ENCODE measurements around the gene CNGB1.
"Not testable (repeated sequence)": the region's sequence is repeated elsewhere in the genome, so short reads cannot be mapped to it uniquely, and the experiment has no call there.

The CNGB1 gene

GRCh38 chr16:57923418-57923817 is 47.5 kb downstream of the CNGB1 start:
- no peak for DNase-seq

DNA sequence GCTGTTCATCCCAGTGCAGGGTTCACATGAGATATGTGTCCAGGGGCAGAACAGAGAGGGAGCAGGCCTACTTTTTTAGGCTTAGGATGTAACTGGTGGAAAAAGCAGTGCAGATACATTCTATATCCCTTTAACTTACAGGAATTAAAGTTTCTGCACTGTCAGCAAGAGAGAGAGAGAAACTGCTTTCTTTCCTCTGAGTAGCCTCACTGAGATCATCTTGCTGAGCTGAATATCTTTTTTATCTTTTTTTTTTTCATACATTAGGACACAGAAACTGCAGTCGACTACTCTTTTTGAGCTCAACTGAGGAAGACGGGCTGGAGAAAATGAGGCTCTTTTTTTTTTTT is 50.1 kb downstream of the CNGB1 start:
- DNase-seq = no peak

DNA sequence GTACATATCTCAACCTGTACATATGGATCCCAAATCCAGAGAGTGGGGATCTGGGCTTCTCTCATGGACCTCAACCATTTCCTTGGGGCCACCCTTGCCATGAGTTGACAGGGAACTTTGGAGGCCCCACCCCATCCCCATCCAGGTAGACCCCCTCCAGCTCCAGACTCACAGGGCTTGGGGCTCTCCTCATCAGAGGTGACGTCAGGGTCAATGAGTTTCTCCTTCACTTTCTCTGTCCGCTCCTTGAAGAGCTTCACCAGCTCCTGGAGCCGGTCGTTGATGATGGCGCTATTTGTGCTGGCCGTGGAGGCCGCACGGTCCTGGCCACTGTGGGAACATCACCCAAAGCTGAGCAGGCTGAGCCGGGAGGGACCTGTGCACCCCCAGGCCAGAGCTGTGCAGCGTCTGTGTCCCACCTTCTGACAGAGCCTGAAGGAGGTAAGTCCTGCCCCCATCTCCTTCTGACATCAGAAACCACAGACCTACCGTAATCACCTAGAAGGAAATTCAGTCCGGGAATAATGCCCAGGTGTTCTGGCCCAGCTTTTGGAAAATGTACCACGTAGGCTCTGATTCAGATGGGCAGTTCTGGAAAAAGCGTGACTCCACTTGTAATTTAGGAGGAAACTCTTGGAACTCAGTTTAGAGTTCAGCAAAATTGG is 50.6 kb downstream of the CNGB1 start:
- no peak for DNase-seq

GRCh38 chr16:57918994-57919393 is 51.9 kb downstream of the CNGB1 start:
- no peak for DNase-seq

DNA sequence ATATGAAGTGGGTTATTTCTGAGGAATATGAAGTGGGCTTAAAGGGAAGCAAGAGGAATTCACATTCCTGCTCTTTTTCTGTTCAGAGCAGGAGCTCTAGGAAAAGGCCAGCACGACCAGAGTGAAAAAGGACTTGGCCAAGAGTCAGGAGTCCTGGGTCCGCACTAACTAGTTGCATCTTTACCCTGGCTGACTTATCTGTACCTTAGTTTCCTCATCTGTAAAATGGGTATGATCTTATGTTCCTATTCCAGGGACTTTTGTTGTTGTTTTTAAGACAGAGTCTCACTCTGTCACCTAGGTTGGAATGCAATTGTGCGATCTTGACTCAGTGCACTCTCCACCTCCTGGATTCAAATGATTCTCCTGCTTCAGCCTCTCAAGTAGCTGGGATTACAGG is 52.5 kb downstream of the CNGB1 start:
- no peak for DNase-seq

DNA sequence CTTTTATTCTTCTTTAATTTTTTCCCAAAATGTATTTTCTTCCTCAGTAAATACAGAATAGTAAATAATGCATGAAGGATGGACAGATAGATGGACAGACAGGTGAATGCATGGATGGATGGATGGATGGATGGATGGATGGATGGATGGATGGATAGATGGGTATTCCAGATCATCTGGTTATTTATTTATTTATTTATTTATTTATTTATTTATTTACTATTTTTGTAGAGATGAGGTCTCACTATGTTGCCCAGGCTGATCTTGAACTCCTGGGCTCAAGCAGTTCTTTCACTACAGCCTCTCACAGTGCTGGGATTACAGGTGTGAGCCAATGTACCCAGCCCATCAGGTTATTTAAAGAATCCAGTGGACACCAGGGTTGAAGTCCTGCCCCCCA is 53.0 kb downstream of the CNGB1 start:
- not testable (repeated sequence) for DNase-seq

DNA sequence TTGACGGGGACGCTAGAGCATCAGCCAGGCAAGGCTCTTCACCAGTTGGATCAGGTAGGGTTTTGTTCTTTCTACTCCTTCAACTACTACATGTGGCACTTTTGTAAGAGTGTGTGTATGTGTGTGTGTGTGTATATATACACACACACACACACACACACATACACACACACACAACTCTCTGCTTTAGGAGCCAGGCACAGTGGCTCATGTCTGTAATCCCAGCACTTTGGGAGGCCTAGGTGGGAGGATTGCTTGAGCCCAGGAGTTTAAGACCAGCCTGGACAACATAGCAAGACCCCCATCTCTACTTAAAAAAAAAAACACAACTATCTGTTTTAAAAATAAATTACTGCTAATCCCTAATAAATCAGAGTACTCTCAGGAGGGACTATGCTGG is 53.4 kb downstream of the CNGB1 start:
- not testable (repeated sequence) for DNase-seq

GRCh38 chr16:57916735-57917438 is 54.0 kb downstream of the CNGB1 start:
- DNase-seq = no peak

- no peak for DNase-seq
These were observed 55.0 kb downstream of the CNGB1 start for GRCh38 chr16:57915811-57916488.

GRCh38 chr16:57915267-57915666 is 55.7 kb downstream of the CNGB1 start:
- DNase-seq = no peak

GRCh38 chr16:57914244-57915173 is 56.4 kb downstream of the CNGB1 start:
- no peak for DNase-seq

DNA sequence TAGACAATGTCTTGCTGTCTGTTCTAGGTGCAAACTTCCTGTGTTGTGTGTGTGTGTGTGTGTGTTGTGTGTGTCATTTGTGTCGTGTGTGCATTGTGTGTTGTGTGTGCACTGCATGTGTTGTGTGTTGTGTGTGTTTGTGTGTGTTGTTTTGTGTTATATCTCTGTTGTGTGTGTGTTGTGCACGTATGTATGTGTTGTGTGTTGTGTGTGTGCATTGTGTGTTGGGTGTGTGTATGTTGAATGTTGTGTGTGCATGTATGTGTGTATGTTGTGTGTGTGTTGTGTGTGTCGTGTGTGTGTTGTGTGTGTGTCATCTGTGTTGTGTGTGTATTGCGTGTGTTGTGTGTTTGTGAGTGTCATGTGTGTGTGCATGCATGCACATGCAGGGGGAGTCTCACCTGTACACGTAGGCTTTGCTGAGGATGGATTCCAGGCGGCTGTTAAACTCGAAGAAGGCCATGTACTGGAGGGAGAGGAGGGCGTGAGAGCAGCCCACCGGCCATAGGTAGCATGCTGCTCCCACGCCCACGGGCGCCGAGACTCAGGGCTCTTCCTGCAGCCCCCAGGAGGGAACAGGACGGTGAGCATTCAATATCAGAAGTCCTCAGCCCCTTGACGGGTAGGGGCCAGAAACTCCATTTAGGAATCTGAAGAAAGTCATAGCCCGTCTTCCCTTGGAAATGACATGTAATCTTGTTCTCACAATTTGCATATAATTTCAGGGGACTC is 58.2 kb downstream of the CNGB1 start:
- DNase-seq = no peak

DNA sequence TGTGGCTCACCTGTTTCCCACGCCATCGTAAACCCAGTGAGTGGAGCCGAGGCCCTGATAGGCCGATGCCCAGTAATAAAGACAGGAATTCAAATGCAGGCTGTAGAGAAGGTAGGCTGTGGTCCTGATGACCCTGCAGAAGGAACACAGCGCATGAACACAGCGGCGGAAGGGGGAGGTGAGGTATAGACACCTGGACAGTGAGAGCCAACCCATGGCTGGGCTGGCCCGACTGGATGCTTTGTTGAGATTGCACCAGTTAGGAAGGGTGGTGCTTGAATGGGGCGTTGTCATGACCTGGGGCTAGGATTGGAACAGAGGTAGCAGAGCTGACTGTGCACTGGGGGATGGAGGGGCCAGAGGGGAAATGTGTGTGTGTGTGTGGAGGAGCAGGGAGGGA is 59.2 kb downstream of the CNGB1 start:
- no peak for DNase-seq

- no peak for DNase-seq
These were observed 60.2 kb downstream of the CNGB1 start for GRCh38 chr16:57910696-57911095.

GRCh38 chr16:57908409-57908987 is 62.4 kb downstream of the CNGB1 start:
- no peak for DNase-seq

- DNase-seq = peak; percentile 6 to 10
These were observed 64.3 kb downstream of the CNGB1 start for GRCh38 chr16:57906382-57907316.

DNA sequence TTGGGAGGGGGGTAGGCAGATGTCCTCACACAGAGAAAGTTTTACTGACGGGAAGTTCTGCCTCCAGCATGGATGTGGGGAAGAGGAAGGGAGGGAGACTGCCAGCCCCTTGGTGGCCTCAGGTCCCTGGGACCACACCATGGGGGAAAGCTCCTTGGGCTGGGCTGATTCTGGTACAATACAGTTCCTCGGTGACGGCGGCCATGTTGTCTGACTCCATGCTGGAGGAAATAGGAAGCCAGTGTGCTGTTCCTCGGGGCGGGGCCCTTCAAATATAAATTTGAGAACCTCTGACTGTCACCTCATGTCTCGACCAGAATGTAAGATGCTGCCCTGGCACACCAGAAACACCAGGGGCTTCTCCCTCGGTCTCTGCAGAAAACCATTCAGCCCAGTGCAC is 66.8 kb downstream of the CNGB1 start:
- DNase-seq = no peak

GRCh38 chr16:57903656-57904055 is 67.3 kb downstream of the CNGB1 start:
- no peak for DNase-seq

DNA sequence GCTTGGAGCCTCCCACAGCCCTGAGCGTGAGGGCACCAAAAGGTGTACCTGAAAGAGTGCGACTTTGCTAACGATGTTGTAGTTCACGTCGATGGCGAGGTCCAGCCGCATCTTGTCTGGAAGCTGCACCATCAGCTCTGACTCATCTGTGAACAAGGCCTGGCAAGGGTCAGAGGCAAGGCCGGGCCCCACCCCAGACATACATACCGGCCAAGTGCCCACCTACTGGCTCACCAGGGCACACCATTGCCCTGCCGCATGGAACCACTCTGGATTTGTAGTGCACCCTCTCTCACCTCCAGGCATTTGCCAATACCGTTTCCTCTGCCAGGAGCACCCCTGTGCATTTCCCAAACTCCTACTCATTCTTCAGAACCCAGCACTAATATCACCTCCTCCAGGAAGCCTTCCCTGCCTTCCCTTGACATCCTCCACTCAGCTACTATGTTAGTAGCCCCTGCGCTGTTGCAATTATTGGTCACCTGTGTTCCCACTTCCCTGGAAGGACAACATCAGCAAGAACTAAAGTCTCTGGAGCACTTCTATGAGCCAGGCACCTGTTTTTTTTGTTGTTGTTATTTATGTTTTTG is 69.4 kb downstream of the CNGB1 start:
- no peak for DNase-seq

- no peak for DNase-seq
These were observed 70.0 kb downstream of the CNGB1 start for GRCh38 chr16:57900796-57901479.

All from stimulated activated CD4-positive, alpha-beta T cell treated with anti-CD3 and anti-CD28 coated beads, Interleukin-4, amount 100 ng/mL, for 4 hours (primary cell).